H9 (cell line): ENCODE results near the gene KRTAP1-5. TPM values are rescaled to one million over a fixed set of nuclear protein-coding genes. Genes with fewer than 3 reads are reported as not detected.

ENCODE experiments used
- DNase-seq: peaks from one replicate; pipeline ENCODE4 v3.0.0-alpha.2; 2017
- H2AFZ ChIP-seq: one replicate; pipeline ENCODE4 v1.6.1; 2013; ENCODE audit warnings: mild to moderate bottlenecking, low read length, control low read depth, moderate library complexity
- H2AK5ac ChIP-seq: 2 replicates; pipeline ENCODE4 v1.6.1; 2013; ENCODE audit warnings: low read length, control low read depth, mixed read lengths; ENCODE audit not compliant: insufficient read length
- H2BK120ac ChIP-seq: one replicate; pipeline ENCODE4 v1.6.1; 2013; ENCODE audit warnings: low read depth, mild to moderate bottlenecking, low read length, control low read depth, inconsistent platforms; ENCODE audit not compliant: poor library complexity, severe bottlenecking
- H2BK12ac ChIP-seq: 2 replicates; pipeline ENCODE4 v1.6.1; 2013; ENCODE audit warnings: low read length, control low read depth, mixed read lengths, low read depth; ENCODE audit not compliant: insufficient read length
- H2BK15ac ChIP-seq: 2 replicates; pipeline ENCODE4 v1.6.1; 2013; ENCODE audit warnings: low read depth, low read length, control low read depth
- H2BK20ac ChIP-seq: one replicate; pipeline ENCODE4 v1.6.1; 2013; ENCODE audit warnings: low read depth, mild to moderate bottlenecking, low read length, control low read depth, inconsistent platforms; ENCODE audit not compliant: poor library complexity, severe bottlenecking
- H2BK5ac ChIP-seq: 2 replicates; pipeline ENCODE4 v1.6.1; 2013; ENCODE audit warnings: low read length, control low read depth, mixed read lengths; ENCODE audit not compliant: insufficient read length
- H3K14ac ChIP-seq: 2 replicates; pipeline ENCODE4 v1.6.1; 2013; ENCODE audit warnings: low read length, control low read depth; ENCODE audit not compliant: insufficient read depth
- H3K18ac ChIP-seq: 2 replicates; pipeline ENCODE4 v1.6.1; 2013; ENCODE audit warnings: low read depth, mild to moderate bottlenecking, mixed read lengths, low read length, control low read depth; ENCODE audit not compliant: insufficient read length
- H3K23ac ChIP-seq: 2 replicates; pipeline ENCODE4 v1.6.1; 2013; ENCODE audit warnings: low read length, control low read depth, mixed read lengths, low read depth; ENCODE audit not compliant: insufficient read length
- H3K23me2 ChIP-seq: 2 replicates; pipeline ENCODE4 v1.6.1; 2013; ENCODE audit warnings: low read depth, mild to moderate bottlenecking, mixed read lengths, low read length, control low read depth; ENCODE audit not compliant: insufficient read length, poor library complexity, severe bottlenecking
- H3K27ac ChIP-seq: 2 replicates; pipeline ENCODE4 v1.5.1; 2013; ENCODE audit warnings: low read length, control low read depth, mixed read lengths, low read depth; ENCODE audit not compliant: insufficient read length
- H3K27me3 ChIP-seq: 2 replicates; pipeline ENCODE4 v1.6.1; 2013; ENCODE audit warnings: low read length, control low read depth, inconsistent platforms; ENCODE audit not compliant: insufficient read depth
- H3K4ac ChIP-seq: 2 replicates; pipeline ENCODE4 v1.6.1; 2013; ENCODE audit warnings: low read depth, mild to moderate bottlenecking, control low read depth, inconsistent platforms, low read length, moderate library complexity
- H3K4me1 ChIP-seq: 2 replicates; pipeline ENCODE4 v1.6.1; 2013; ENCODE audit warnings: low read length, control low read depth, inconsistent platforms; ENCODE audit not compliant: insufficient read depth
- H3K4me2 ChIP-seq: 2 replicates; pipeline ENCODE4 v1.6.1; 2013; ENCODE audit warnings: low read length, control low read depth, mixed read lengths; ENCODE audit not compliant: insufficient read length, insufficient read depth
- H3K56ac ChIP-seq: 2 replicates; pipeline ENCODE4 v1.6.1; 2013; ENCODE audit warnings: low read depth, mild to moderate bottlenecking, mixed read lengths, low read length, control low read depth; ENCODE audit not compliant: insufficient read length
- H3K79me1 ChIP-seq: 2 replicates; pipeline ENCODE4 v1.6.1; 2013; ENCODE audit warnings: low read depth, mild to moderate bottlenecking, moderate library complexity, low read length, control low read depth, inconsistent platforms; ENCODE audit not compliant: insufficient read depth, poor library complexity, severe bottlenecking
- H3K79me2 ChIP-seq: 2 replicates; pipeline ENCODE4 v1.6.1; 2013; ENCODE audit warnings: low read length, control low read depth, inconsistent platforms; ENCODE audit not compliant: insufficient read depth
- H3K9ac ChIP-seq: 2 replicates; pipeline ENCODE4 v1.6.1; 2013; ENCODE audit warnings: low read length, control low read depth, mixed read lengths; ENCODE audit not compliant: insufficient read length; ENCODE audit errors: extremely low read depth
- H3K9me3 ChIP-seq: one replicate; pipeline ENCODE4 v1.6.1; 2013; ENCODE audit warnings: low read depth, low read length, inconsistent platforms; ENCODE audit not compliant: control insufficient read depth
- H3T11ph ChIP-seq: one replicate; pipeline ENCODE4 v1.6.1; 2013; ENCODE audit warnings: mild to moderate bottlenecking, low read length, control low read depth, inconsistent platforms
- H4K20me1 ChIP-seq: one replicate; pipeline ENCODE4 v1.6.1; 2013; ENCODE audit not compliant: control insufficient read depth, insufficient read length, insufficient read depth
- H4K5ac ChIP-seq: 2 replicates; pipeline ENCODE4 v1.6.1; 2013; ENCODE audit warnings: low read depth, mild to moderate bottlenecking, mixed read lengths, low read length, control low read depth; ENCODE audit not compliant: insufficient read length
- H4K8ac ChIP-seq: replicated peaks from 2 replicates; pipeline ENCODE4 v1.6.1; 2013; ENCODE audit warnings: low read length, control low read depth, mixed read lengths, low read depth; ENCODE audit not compliant: insufficient read length
- H4K91ac ChIP-seq: 2 replicates; pipeline ENCODE4 v1.6.1; 2013; ENCODE audit warnings: low read depth, mild to moderate bottlenecking, moderate library complexity, mixed read lengths, low read length, control low read depth; ENCODE audit not compliant: insufficient read length
- H3K27ac Mint-ChIP-seq, 3 experiments: 2 replicates in 2 of 3; 3 replicates in 1 of 3; pipeline ENCODE4 v1.8.0; 2020 to 2021; ENCODE audit warnings: mixed read lengths in 3 of 3, mild to moderate bottlenecking in 1 of 3, moderate library complexity in 1 of 3
- H3K27me3 Mint-ChIP-seq: 2 replicates; pipeline ENCODE4 v1.8.0; 2021; ENCODE audit warnings: low read depth, mild to moderate bottlenecking, moderate library complexity, mixed read lengths
- H3K36me3 Mint-ChIP-seq, 3 experiments: 2 replicates in 2 of 3; 3 replicates in 1 of 3; pipeline ENCODE4 v1.8.0; 2020 to 2021; ENCODE audit warnings: low read depth in 3 of 3, mixed read lengths in 3 of 3; ENCODE audit not compliant: insufficient read depth in 1 of 3
- H3K4me1 Mint-ChIP-seq, 2 experiments: 2 replicates each; pipeline ENCODE4 v1.8.0; 2020; ENCODE audit warnings: mixed read lengths in 2 of 2
- H3K4me3 Mint-ChIP-seq, 2 experiments: 2 replicates in 1 of 2; 3 replicates in 1 of 2; pipeline ENCODE4 v1.8.0; 2020 to 2021; ENCODE audit warnings: mild to moderate bottlenecking in 2 of 2, mixed read lengths in 2 of 2, moderate library complexity in 1 of 2
- H3K9me3 Mint-ChIP-seq, 2 experiments: 2 replicates in 1 of 2; 3 replicates in 1 of 2; pipeline ENCODE4 v1.8.0; 2020; ENCODE audit warnings: mild to moderate bottlenecking in 2 of 2, mixed read lengths in 2 of 2, moderate library complexity in 1 of 2
- CTCF ChIP-seq: fragments of 200-600 bp; sonication (generic); conservative IDR thresholded peaks from 3 replicates; pipeline ENCODE4 v1.8.0; 2021; ENCODE audit warnings: antibody characterized with exemption, mild to moderate bottlenecking
- WGBS: extraction: QIAGEN DNeasy Blood & Tissue Kit; methylation state at CpG from one replicate; pipeline ENCODE4 v1.1.7; 2013; ENCODE audit warnings: missing lambda C conversion rate, low lambda C conversion rate, mixed read lengths; ENCODE audit not compliant: insufficient read length; ENCODE audit errors: extremely low coverage; 5-methylcytosine and 5-hydroxymethylcytosine counted together
- total RNA-seq: library from RNA; stranded (reverse); gene quantifications from 2 replicates; pipeline ENCODE4 v1.2.1, GENCODE V29; 2021

KRTAP1-5 gene
- total RNA-seq, 1 experiment from 2014 or later, result not detected

DNA sequence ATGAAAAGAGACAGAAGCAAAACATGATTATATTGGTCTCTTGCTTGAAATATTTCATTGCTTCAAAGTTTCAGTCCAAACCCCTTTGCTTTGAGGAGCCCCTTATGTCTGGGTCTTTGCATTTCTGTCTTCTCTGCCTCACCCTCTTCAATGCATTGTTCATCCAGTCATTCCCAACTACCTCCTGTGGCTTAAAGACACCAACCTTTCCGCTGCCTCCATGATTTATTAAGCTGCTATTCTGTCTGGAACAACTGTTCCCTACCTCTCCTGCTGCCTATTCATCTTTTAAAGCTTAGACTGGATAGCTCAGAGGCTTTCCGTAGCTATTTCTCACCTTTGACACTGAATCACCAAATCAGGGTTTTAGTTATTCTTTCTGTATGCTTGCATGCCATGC, 29.6 kb downstream of the KRTAP1-5 start:
- no peak overlapping the region for H2AFZ ChIP-seq

More for the DNA sequence above, 29.6 kb downstream of the KRTAP1-5 start:
- Histone ChIP-seq H2AK5ac (no peak overlapping the region), H4K20me1 (no peaks in the 10 kb centered on the region), H3K27ac (no peak overlapping the region), H3K18ac (no peak overlapping the region), H4K91ac (no peak overlapping the region), H3K4me2 (no peak overlapping the region), H3T11ph (no peak overlapping the region), H3K56ac (no peak overlapping the region), H2BK12ac (no peak overlapping the region), H3K9me3 (no peaks in the 10 kb centered on the region), H2BK120ac (no peak overlapping the region), H3K4me1 (no peaks in the 10 kb centered on the region), H4K5ac (no peak overlapping the region), H3K27me3 (no peaks in the 10 kb centered on the region), H3K9ac (no peak overlapping the region), H4K8ac (no peak overlapping the region), H2BK15ac (no peak overlapping the region), H2BK5ac (no peak overlapping the region), H3K23me2 (no peaks in the 10 kb centered on the region), H3K23ac (no peak overlapping the region), H3K79me2 (no peaks in the 10 kb centered on the region), H3K79me1 (no peaks in the 10 kb centered on the region), H3K4ac (no peak overlapping the region), H3K14ac (no peak overlapping the region), H2BK20ac (no peak overlapping the region)
- no CpG with 5 or more reads among the region's 2 CpGs for WGBS
- Mint-ChIP-seq H3K4me1 (peaks cover 0 to 3% of the 10 kb centered on the region in 2 experiments; a peak in 1 of 4 replicates), H3K27me3 (no peaks in the 10 kb centered on the region; the same call in 1 of the 2 replicates), H3K27ac (no peak overlapping the region), H3K9me3 (no peaks in the 10 kb centered on the region), H3K36me3 (no peaks in the 10 kb centered on the region; a peak in 1 of 7 replicates), H3K4me3 (no peak overlapping the region)
- DNase-seq, result no peak
- no peak for TF ChIP-seq CTCF
